Activated T-cell treated with anti-CD3 and anti-CD28 coated beads for 1 hour (primary cell): ENCODE data around the gene ARMC5.

Source experiments
- DNase-seq: peaks from one replicate; pipeline ENCODE4 v3.0.0-alpha.2; 2020; ENCODE audit warnings: low read depth

The ARMC5 gene

DNA sequence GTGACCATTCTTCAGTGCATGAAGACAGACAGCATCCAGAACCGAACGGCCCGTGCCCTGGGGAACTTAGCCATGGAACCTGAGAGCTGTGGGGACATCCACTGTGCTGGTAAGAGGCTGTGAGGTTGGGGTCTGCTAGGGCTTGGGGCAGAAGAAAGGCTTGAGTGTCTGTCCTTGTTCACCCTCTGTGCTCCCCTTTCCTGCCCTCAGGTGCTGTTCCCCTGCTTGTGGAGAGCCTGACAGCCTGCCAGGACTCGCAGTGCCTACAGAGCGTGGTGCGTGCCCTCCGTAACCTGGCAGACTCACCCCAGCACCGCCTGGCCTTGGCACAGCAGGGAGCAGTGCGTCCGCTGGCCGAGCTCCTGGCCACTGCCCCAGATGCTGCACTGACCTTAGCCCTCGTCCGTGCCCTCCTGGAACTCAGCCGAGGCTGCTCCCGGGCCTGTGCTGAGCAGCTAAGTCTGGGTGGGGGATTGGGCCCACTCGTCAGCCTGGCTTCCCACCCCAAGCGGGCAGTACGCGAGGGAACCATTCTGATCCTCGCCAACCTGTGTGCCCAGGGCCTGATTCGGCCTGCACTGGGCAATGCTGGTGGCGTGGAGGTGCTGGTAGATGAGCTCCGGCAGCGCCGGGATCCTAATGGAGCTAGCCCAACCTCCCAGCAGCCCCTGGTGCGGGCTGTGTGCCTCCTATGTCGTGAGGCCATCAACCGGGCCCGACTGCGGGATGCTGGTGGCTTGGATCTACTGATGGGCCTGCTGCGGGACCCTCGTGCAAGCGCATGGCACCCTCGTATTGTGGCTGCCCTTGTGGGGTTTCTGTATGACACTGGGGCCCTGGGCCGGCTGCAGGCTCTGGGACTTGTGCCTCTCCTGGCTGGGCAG is 2.9 kb downstream of the ARMC5 start:
- DNase-seq: no peak

GRCh38 chr16:31464348-31464769 is 5.1 kb downstream of the ARMC5 start:
- DNase-seq: no peak

GRCh38 chr16:31464781-31465260 is 5.5 kb downstream of the ARMC5 start:
- no peak for DNase-seq

- no peak for DNase-seq
These were observed 6.6 kb downstream of the ARMC5 start for GRCh38 chr16:31465788-31466370.

DNA sequence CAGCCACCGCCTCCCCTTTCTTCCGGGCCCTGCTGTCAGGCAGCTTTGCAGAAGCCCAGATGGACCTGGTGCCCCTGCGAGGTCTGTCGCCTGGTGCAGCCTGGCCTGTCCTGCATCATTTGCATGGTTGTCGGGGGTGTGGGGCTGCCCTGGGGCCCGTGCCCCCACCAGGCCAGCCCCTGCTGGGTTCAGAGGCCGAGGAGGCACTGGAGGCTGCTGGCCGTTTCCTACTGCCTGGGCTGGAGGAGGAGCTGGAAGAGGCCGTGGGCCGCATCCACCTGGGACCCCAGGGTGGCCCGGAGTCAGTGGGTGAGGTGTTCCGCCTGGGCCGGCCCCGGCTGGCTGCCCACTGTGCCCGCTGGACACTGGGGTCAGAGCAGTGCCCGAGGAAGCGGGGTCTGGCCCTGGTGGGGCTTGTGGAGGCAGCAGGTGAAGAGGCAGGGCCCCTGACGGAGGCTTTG is 7.1 kb downstream of the ARMC5 start:
- DNase-seq: no peak

GRCh38 chr16:31467151-31467773 is 8.0 kb downstream of the ARMC5 start:
- no peak for DNase-seq

DNA sequence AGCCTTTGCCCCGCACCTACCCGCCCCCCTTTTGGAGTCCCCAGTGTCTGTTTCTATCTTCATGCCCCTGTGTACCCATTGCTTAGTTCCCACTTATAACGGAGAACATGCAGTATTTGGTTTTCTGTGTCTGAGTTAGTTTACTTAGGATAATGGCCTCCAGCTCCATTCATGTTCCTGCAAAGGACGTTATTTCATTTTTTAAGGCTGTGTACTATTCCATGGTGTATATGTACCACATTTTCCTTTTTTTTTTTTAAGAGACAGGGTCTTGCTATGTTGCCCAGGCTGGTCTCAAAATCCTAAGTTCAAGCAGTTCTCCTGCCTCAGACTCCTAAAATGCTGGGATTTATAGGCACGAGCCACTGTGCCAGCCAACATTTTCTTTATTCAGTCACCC is 8.6 kb downstream of the ARMC5 start:
- DNase-seq: no peak

DNA sequence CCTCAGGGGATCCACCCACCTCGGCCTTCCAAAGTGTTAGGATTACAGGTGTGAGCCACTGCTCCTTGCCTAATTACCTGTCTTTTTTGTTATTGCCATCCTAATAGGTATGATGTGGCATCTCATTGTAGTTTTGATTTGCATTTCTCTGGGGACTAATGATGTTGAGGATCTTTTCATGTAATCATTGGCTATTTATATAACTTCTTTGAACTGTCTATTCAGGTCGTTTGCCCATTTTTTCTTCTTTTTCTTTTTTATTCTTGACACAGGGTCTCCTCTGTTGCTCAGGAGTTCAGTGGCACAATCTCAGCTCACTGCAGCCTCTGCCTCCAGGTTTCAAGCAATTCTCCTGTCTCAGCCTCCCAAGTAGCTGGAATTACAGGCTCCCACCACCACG is 11.3 kb downstream of the ARMC5 start:
- DNase-seq: no peak

DNA sequence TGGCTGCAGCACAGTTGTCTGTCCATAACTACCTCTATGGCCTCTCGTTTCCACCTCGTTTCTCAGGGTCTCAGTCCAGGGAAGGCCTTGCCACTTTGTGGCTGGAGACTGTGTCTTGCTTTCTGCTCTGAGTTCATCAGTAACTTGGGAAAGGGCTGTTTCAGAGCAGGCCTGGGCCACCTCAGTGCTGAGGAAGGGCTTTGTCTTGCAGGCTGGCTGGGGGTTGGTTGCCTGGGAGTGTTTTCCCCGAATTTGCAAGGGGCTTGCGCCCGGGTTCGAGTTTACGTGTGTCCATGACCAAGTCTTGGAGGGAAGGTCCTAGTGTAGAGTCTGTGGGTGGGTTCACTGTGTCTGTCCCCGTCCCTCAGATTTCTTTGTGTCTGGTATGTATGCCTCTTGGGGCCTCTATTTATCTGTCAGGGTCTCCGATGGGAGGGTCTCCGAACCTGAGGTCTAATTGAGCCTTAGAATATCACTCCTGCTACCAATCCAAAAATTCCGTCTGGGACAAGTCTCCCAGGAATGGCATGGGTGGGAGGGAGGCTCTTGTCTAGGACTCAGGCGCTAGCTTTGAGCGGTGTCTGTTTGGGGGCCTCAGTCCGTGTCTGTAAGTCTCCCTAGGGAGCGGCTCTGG is 12.1 kb downstream of the ARMC5 start:
- DNase-seq: no peak

GRCh38 chr16:31471875-31472708 is 12.8 kb downstream of the ARMC5 start, which contains the start of gene TGFB1I1:
TSS of gene TGFB1I1 (plus strand) at chr16:31472152. CDS start at chr16:31472189, 37 bp downstream.
- no peak for DNase-seq

GRCh38 chr16:31472709-31473203 is 13.5 kb downstream of the ARMC5 start:
- no peak for DNase-seq

GRCh38 chr16:31473264-31473984 is 14.1 kb downstream of the ARMC5 start:
- DNase-seq: no peak

- DNase-seq: no peak
These were observed 14.9 kb downstream of the ARMC5 start for GRCh38 chr16:31474173-31474714.

- no peak for DNase-seq
These were observed 15.8 kb downstream of the ARMC5 start for GRCh38 chr16:31474773-31475738.

DNA sequence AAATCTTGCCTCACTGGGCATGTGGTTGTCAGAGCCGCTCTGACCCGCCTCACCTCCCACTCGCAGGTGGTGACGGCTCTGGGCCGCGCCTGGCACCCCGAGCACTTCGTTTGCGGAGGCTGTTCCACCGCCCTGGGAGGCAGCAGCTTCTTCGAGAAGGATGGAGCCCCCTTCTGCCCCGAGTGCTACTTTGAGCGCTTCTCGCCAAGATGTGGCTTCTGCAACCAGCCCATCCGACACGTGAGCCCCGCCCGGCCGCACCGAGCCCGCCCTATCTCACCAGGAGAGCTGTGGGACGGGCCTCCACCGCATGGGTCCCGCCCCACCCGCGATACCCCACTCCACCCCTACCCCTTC is 16.6 kb downstream of the ARMC5 start:
- DNase-seq: no peak

DNA sequence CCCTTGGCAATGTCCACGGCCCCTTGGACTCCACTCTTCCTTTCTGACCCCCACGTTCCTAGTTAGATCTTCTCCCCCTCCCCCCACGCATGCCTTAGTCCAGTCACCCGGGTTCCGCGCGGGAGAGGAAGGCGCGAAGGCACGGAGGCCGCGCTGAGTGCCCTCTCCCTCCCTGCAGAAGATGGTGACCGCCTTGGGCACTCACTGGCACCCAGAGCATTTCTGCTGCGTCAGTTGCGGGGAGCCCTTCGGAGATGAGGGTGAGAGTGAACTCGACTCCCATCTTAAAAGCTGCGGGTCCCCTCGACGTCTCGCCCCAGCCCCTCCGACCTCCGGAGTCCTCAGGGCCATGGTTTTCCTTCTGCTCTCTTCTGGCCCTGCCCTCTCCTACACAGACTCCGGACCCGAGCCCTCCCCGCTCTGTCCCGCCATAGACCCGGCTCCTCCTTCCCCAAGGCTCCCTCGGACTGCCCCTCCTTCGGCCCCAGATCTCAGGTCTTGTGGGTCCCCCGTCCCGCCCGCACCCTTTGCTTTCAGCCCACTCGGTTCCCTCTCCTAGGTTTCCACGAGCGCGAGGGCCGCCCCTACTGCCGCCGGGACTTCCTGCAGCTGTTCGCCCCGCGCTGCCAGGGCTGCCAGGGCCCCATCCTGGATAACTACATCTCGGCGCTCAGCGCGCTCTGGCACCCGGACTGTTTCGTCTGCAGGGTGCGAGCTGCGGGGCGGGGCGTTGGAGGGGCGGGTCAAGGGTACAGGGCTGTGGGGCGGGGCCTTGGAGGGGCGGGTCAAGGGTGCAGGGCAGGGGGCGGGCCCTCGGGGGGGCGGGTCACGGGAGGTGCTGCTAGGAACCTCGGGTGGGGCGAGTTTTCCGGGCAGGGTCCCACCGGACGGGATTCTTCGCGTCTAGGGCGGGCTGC is 17.3 kb downstream of the ARMC5 start:
- peak; percentile 92 for DNase-seq

DNA sequence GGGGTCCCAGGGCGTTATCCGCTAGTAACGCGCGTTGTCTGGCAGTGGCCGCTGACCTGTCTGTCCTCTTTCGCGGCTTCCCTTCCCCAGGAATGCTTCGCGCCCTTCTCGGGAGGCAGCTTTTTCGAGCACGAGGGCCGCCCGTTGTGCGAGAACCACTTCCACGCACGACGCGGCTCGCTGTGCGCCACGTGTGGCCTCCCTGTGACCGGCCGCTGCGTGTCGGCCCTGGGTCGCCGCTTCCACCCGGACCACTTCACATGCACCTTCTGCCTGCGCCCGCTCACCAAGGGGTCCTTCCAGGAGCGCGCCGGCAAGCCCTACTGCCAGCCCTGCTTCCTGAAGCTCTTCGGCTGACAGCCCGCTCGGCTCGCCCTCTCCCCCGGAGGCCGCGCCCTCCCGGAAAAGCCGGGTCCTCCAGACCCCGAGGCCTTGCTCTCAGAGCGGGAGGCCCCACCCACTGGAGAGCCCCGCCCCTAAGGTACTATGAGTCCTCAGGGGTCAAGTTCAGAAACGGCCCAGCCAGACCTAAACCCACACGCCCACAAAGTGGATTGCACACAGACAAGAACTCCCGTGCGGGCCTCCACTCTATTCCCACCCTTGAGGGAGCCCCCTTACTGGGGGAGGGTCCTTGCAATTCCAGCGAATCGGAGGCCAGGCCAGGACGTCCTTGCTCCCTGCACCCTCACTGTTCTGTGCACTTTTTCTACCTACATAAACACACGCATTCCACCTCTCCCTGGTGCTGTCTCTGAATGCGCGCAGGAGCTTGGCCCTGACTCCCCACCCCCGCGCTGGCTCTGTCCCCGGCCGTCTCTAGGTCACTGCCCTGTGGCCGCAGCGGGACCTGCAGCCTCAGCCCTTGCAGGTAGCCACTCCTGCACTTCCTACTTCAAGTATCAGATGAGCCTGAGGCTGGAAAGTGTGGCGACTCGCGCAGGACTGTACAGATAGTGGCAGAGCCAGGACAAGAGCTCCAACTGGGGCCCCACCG is 18.2 kb downstream of the ARMC5 start:
- DNase-seq: no peak
